Measurements from ENCODE around the gene IHH. TPM values are rescaled to one million over a fixed set of nuclear protein-coding genes. Genes with fewer than 3 reads are reported as not detected.

The IHH gene
- total RNA-seq, 2 experiments from 2014 or later, result not detected

DNA sequence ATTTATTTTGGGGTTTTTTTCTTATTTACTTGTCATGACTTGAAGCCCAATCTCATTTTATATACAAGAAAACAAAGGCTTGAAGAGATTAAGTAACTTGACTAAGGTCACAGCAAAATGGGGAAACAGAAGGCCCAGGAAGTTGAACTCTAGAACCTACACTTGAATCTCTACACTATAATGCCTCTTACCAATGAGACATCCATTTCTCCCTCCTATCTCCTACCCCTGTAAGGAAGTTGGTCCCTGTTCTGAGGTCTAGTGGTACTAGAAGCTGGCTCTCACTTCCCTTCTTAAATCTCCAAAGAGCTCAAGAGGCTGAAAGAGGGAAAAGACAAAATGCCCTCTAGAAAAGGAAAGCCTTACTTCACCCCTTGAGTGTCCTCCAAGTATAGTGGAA is 25.5 kb upstream of the IHH start:
- H3K27me3 Mint-ChIP-seq, result no peaks in the 10 kb centered on the region

DNA sequence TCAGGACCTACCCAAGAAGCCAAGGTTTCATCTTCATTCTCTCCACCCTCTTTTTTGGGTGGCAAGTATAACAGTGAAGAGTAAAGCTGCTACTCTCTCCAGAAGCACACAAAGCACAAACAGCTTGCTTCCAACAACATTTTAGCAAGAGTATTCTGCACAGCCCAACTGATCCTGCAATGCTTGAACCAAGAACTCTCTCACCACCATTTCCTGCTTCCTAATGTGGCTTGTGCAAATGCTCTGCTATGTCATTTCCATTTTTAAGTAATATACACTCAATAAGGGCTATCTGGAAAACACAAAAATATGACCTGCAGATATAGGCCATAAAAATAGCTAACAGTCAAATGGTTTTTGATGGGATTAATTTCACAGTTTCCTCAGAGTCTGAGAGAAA is 24.1 kb upstream of the IHH start:
- POLR2A ChIA-PET, result no interaction called here
- peaks cover 3% of the 10 kb centered on the region for H3K36me3 Mint-ChIP-seq
- DNase-seq, result no peak
- peaks cover 15% of the 10 kb centered on the region for H3K4me1 Mint-ChIP-seq
- H3K27me3 Mint-ChIP-seq, result no peaks in the 10 kb centered on the region
- peak overlapping the region; percentile 0 for H3K4me3 Mint-ChIP-seq
- no peak overlapping the region for H3K27ac Mint-ChIP-seq
- ATAC-seq (ENCODE audit: low read depth), result peak; percentile 68
- no peaks in the 10 kb centered on the region for H3K9me3 Mint-ChIP-seq

More for the DNA sequence above, 25.5 kb upstream of the IHH start:
- DNase-seq (no peak), ATAC-seq (ENCODE audit: low read depth) (no peak)
- no peak overlapping the region for H3K27ac Mint-ChIP-seq
- POLR2A ChIA-PET, result no interaction called here
- peaks cover 5% of the 10 kb centered on the region for H3K36me3 Mint-ChIP-seq
- no peaks in the 10 kb centered on the region for H3K9me3 Mint-ChIP-seq
- H3K4me3 Mint-ChIP-seq, result no peak overlapping the region
- peaks cover 15% of the 10 kb centered on the region for H3K4me1 Mint-ChIP-seq

DNA sequence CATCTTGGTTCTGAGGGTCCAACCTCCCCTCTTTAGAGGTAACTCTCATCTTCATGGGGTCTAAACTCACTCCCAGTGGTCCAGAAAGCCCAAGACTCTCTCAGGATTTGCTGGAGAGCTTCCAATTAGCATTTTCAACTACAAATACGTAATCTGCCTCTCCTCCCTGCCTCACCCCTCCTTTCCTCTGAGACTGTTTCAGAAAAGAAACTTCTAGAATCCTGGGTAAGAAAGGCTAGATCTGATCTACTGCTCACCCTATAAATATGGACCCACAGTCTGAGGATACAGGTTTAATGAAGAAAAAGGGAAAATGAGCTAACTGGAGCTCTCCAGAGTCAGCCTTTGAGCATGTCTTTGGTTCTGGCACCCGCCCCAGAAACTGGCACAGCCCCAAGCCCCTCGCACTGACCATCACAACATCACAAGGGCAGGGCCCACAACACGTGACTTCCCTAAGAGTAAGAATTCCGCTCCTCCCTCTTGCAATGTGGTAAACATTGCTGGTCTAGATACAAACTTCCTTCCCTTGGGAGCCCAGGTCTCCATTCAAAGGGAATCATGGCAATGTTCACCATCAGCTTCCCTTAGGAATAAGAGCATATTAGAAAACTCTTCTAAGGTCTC is 21.7 kb upstream of the IHH start:
- Mint-ChIP-seq H3K9me3 (no peaks in the 10 kb centered on the region), H3K27ac (no peak overlapping the region), H3K4me1 (peaks cover 15% of the 10 kb centered on the region), H3K4me3 (no peak overlapping the region), H3K27me3 (no peaks in the 10 kb centered on the region), H3K36me3 (no peaks in the 10 kb centered on the region)
- DNase-seq, result no peak
- POLR2A ChIA-PET, result no interaction called here
- no peak for ATAC-seq (ENCODE audit: low read depth)

DNA sequence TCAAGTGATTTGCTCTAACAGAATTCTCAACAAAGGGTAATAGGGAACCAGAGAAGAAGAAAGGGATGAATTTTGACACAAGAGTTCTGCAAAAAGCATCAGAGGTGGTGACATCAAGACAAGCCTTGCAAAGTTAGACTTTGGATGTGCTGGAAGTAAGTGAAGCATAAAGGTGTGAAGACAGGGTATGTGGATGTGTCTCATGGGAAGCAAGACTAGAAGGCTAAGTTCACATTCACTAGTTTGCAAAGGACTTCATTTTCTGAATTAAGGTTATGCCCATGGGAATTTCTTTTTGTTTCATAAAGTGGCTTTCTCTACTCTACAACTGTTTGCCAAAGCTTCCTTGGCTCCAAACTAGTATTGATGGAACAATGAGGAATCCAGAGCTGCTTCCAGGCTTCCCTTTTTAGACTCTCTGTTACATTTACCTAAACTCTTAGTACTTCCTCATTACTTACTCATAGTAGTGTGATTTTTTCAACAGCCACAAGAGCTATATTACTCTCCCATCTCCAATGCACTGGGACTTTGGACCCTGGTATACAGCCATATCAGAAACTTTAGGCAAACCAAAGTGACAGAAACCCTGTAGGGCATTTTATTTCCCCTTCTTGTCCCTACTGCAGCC is 21.1 kb upstream of the IHH start:
- Mint-ChIP-seq H3K27me3 (no peaks in the 10 kb centered on the region), H3K27ac (no peak overlapping the region), H3K4me3 (no peak overlapping the region), H3K9me3 (no peaks in the 10 kb centered on the region), H3K36me3 (peaks cover 3% of the 10 kb centered on the region), H3K4me1 (peaks cover 13% of the 10 kb centered on the region)
- POLR2A ChIA-PET, result interaction anchor here (1.0 kb wide), 1 partner anchor 16 kb away, joined by 3 read pairs; no protein-coding TSS in a partner anchor
- ATAC-seq (ENCODE audit: low read depth) (no peak), DNase-seq (no peak)

DNA sequence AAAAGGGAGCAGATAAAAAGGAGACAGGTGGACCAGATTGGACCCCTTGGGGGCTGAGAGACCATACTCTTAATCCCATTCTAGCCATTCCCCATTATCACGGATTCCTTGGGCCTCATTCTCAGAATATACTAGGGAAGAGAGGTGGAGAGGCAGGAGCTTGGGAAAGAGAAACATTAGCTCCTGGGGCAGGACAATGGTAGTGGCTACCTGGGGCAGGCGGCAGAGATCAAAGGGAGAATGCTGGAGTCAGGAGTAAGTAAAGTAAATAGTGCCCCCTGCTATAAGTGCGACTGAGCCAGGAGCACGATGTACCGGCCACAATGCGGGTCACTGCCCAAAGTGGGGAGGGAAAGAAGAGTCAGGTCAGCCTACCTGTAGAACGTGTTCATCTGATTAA is 20.4 kb upstream of the IHH start:
- POLR2A ChIA-PET, result interaction anchor here (1.0 kb wide), 1 partner anchor 15 kb away, joined by 3 read pairs; no protein-coding TSS in a partner anchor
- Mint-ChIP-seq H3K4me3 (no peak overlapping the region), H3K4me1 (peaks cover 10% of the 10 kb centered on the region)

DNA sequence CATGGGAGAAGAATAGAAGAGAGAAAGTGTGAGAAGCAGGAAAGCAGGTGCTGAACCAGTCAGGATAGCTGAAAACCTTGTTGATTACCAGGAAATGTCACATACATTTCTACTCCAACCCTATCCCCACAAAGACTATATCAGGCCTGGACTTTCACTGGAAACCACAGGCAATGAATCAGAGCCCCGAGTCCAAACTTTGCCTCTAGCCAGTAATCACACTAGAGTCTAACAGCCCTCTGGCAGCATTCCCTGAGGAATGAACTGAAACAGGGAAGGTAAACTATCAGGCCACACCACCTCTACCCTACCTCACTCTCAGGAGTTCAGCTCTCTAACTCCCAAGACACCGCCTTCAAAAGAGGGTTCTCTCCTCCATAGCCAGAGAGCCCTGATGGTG is 18.7 kb upstream of the IHH start:
- Mint-ChIP-seq H3K4me1 (no peaks in the 10 kb centered on the region), H3K9me3 (no peaks in the 10 kb centered on the region), H3K27ac (no peak overlapping the region), H3K4me3 (no peak overlapping the region), H3K27me3 (no peaks in the 10 kb centered on the region), H3K36me3 (peaks cover 3% of the 10 kb centered on the region)
- ATAC-seq (ENCODE audit: low read depth) (no peak), DNase-seq (no peak)
- POLR2A ChIA-PET, result no interaction called here

More for the DNA sequence above, 20.4 kb upstream of the IHH start:
- H3K36me3 Mint-ChIP-seq, result peaks cover 3% of the 10 kb centered on the region
- ATAC-seq (ENCODE audit: low read depth), result no peak
- no peaks in the 10 kb centered on the region for H3K9me3 Mint-ChIP-seq
- no peak overlapping the region for H3K27ac Mint-ChIP-seq
- no peak for DNase-seq
- H3K27me3 Mint-ChIP-seq, result no peaks in the 10 kb centered on the region

DNA sequence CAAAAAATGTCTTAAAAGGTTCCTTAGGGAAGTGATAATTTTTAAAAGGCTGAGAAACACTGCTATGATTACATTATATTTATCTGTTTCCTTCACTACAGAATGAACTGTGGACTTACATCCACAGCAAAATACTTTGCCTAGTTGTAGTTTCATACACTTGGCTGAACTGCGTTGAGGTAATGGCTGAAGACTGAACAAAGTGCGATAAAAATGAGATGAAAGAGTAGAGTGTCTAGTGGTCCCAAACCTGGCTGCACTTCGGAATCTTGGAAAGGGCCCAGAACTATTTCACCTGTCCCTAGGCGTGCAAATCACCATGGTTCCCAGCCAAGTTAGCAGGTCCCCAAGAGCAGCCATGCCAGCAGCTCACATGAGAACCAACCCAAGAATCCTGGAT is 18.2 kb upstream of the IHH start:
- Mint-ChIP-seq H3K27ac (no peak overlapping the region), H3K9me3 (no peaks in the 10 kb centered on the region), H3K36me3 (peaks cover 3% of the 10 kb centered on the region), H3K4me3 (no peak overlapping the region), H3K27me3 (no peaks in the 10 kb centered on the region), H3K4me1 (no peaks in the 10 kb centered on the region)
- no peak for ATAC-seq (ENCODE audit: low read depth)
- POLR2A ChIA-PET, result no interaction called here
- DNase-seq, result no peak

DNA sequence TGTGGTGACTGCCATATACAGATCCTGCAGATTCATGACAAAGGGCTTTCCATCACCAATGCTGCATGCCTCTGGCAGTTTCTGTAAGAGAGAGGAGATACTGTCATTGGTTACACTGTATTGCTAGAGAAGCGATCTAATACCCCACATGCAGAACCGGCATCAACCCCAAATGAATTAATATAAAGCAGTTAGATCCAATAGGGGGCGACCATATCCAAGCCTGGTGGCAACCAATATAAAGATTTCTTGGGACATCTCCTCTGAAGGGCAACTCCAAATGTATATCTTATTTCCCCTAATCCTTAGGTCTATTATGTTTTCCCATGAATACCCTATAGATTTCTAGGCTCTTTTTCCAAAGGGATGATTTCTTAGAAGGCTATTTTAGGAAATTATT is 17.4 kb upstream of the IHH start:
- H3K27ac Mint-ChIP-seq, result no peak overlapping the region
- no peaks in the 10 kb centered on the region for H3K4me1 Mint-ChIP-seq
- DNase-seq (no peak), ATAC-seq (ENCODE audit: low read depth) (no peak)
- H3K4me3 Mint-ChIP-seq, result no peak overlapping the region
- peaks cover 3% of the 10 kb centered on the region for H3K36me3 Mint-ChIP-seq
- H3K27me3 Mint-ChIP-seq, result no peaks in the 10 kb centered on the region
- H3K9me3 Mint-ChIP-seq, result no peaks in the 10 kb centered on the region
- POLR2A ChIA-PET, result no interaction called here

DNA sequence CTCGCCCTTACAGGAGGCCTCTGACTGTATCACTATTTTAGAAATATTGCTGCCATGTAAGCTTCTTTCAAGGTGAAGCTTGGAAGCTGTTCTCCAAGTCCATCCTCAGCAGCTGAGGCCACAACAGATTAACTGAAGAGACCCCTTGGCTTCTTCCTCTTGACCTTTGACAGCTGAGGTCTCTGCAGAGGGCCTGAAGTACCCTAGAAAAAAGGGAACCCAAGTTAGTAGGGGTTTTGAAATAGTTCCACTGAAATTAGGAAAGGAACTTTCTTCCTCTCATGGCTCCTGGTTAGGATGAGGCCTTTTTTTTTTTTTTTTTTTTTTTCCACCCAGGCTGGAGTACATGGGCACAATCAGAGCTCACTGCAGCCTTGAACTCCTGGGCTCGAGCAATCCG is 15.5 kb upstream of the IHH start:
- POLR2A ChIA-PET, result no interaction called here
- DNase-seq, result no peak
- no peaks in the 10 kb centered on the region for H3K4me1 Mint-ChIP-seq
- peaks cover 3% of the 10 kb centered on the region for H3K36me3 Mint-ChIP-seq
- no peak overlapping the region for H3K4me3 Mint-ChIP-seq
- H3K9me3 Mint-ChIP-seq, result no peaks in the 10 kb centered on the region
- no peak for ATAC-seq (ENCODE audit: low read depth)
- no peak overlapping the region for H3K27ac Mint-ChIP-seq
- no peaks in the 10 kb centered on the region for H3K27me3 Mint-ChIP-seq

DNA sequence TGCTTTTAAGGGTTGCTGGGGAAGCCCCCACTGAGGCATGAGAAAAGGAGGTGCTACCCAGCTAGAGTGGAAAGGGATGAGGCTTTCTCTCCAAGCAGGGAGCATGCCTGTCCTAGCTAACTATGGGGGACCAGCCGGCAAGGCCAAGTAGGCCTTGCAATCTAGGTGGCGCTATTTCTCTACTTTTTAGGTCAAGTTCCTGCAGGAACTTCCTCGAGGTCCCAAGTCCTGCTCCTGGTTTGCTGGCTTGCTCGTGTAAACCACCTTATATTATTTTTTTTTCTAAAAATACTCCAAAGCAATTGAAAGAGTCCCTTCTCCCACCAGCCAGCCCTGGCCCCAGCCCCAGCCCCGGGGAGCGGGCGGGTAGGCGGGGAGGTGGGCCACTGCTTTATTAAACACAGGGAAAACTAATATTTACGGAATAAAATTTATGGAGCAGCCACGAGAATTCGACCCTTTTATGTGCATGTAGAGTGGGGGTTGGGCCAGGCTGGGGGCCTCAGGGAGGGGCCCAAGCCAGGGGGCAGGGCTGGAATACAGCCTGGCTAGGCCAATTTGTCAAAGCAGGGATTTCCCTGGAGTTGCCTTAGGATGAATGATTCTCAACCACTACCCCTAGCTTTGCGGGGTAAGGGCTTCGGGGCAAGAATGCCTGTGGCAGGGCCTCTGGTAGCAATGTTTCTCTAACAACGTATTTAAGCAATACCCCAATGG is 12.8 kb upstream of the IHH start:
- POLR2A ChIA-PET, result no interaction called here
- no peak overlapping the region for H3K27ac Mint-ChIP-seq
- DNase-seq, result no peak

DNA sequence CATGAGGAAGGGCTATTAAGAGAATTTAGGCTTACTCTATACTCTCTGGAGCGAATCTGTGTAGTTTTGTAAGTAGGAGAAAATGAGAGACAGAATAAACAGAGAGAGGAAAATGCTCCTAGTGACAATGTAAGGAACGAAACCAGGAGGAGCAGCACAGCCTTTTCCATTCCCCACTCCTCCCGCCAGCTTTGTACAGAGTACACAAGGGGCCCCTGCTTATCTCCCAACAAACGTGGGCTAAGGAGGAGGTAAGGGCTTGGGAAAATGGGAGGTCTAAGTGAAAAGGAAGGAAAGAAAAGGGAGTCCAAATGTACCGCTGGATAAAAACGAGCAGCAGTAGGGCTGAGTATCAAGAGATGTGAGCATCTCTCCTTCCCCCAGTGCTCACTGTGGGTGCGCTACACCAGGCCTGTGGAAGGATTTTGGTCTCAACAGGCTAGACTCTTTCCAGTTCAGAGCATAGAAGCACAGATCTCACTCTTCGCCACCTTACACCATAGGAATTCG is 12.1 kb upstream of the IHH start:
- POLR2A ChIA-PET, result no interaction called here

More for the DNA sequence above, 12.8 kb upstream of the IHH start:
- Mint-ChIP-seq H3K4me1 (no peaks in the 10 kb centered on the region), H3K36me3 (peaks cover 3% of the 10 kb centered on the region), H3K27me3 (no peaks in the 10 kb centered on the region), H3K9me3 (no peaks in the 10 kb centered on the region), H3K4me3 (no peak overlapping the region)
- no peak for ATAC-seq (ENCODE audit: low read depth)

DNA sequence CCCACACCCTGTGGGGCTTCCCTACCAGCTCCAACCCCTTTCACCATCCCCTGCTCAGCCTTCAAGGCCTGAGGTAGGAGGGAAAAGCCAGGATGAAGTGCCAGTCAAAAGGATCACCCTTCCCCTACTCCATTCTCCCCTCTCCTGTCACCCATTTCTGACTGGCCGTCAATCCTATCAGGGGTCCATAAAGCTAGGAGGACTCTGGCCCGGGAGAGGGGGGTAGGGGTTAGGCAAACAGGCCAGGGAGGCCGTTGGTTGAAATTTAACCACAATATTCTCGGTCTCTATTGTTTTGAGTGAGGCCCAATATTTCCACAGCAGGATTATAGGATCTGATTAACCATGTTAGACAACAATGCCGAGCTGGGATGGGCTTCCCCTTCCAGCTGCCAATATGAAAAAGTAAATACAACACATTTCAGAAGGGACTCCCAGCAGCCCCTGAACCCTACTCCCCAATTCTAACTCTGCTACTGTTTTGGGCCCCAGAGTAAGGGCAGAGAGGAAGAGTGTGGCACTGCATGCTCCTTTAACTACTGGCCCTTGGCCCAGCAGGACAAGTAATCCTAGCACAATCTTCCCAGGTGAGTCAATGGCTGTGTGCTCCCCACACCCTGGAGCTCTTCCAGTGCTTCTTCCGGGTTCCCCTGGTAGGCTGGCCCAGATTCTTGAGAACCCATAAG is 10.6 kb upstream of the IHH start:
- POLR2A ChIA-PET, result interaction anchor here (0.6 kb wide), 1 partner anchor 82 kb away, joined by 6 read pairs; no protein-coding TSS in a partner anchor
- Mint-ChIP-seq H3K4me3 (no peak overlapping the region), H3K27me3 (no peaks in the 10 kb centered on the region), H3K27ac (no peak overlapping the region), H3K9me3 (no peaks in the 10 kb centered on the region), H3K4me1 (no peaks in the 10 kb centered on the region), H3K36me3 (no peaks in the 10 kb centered on the region)
- ATAC-seq (ENCODE audit: low read depth) (no peak), DNase-seq (no peak)

More for the DNA sequence above, 12.1 kb upstream of the IHH start:
- Mint-ChIP-seq H3K27ac (no peak overlapping the region), H3K4me3 (no peak overlapping the region), H3K4me1 (no peaks in the 10 kb centered on the region), H3K27me3 (no peaks in the 10 kb centered on the region), H3K36me3 (peaks cover 3% of the 10 kb centered on the region), H3K9me3 (no peaks in the 10 kb centered on the region)
- no peak for ATAC-seq (ENCODE audit: low read depth)
- DNase-seq, result no peak

DNA sequence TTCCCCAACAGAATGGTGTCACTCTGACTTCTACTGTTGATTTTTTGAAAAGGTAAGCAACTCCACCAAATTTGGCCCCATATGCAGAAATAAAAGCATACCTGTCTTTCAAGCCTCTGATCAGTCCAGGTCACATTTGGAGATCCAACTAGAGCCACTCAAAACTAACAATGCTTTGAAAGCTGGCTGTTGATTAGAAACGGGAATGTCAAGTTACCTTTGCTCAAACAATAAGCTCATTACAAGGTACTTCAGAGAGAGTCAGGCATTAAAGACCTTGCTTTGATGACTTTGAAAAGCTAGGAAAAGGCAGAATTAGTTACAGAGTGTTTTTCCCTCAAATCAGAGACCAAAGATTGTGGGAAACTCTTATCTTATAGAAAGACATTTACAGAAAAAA is 4.8 kb upstream of the IHH start:
- Mint-ChIP-seq H3K4me1 (no peaks in the 10 kb centered on the region), H3K27me3 (peaks cover 40% of the 10 kb centered on the region), H3K36me3 (no peaks in the 10 kb centered on the region), H3K4me3 (no peak overlapping the region), H3K27ac (no peak overlapping the region), H3K9me3 (no peaks in the 10 kb centered on the region)
- DNase-seq (no peak), ATAC-seq (ENCODE audit: low read depth) (no peak)
- POLR2A ChIA-PET, result interaction anchor here (1.2 kb wide), 1 partner anchor 16 kb away, joined by 3 read pairs; no protein-coding TSS in a partner anchor

Measured in activated naive CD8-positive, alpha-beta T cell treated with anti-CD3 and anti-CD28 coated beads, Interleukin-2, amount 10 ng/mL, durations not matched to agents 7 days and 5 days (primary cell).